GM23248 (cell line): ENCODE measurements around the gene NGDN.

Experiments
- EZH2 ChIP-seq: fragments of 200-600 bp; sonication (generic); IDR thresholded peaks from 2 replicates; pipeline ENCODE4 v1.6.1; 2018; ENCODE audit warnings: antibody characterized with exemption, mild to moderate bottlenecking; ENCODE audit not compliant: insufficient read depth, poor library complexity, severe bottlenecking
- EZH2phosphoT487 ChIP-seq: fragments of 200-600 bp; sonication (generic); IDR thresholded peaks from 2 replicates; pipeline ENCODE4 v1.6.1; 2018; ENCODE audit warnings: antibody characterized with exemption, moderate library complexity, mild to moderate bottlenecking, low read depth; ENCODE audit not compliant: insufficient read depth

- TF ChIP-seq EZH2 (no peak), EZH2phosphoT487 (no peak)
Observed at GRCh38 chr14:23483236-23483854, 13.8 kb downstream of the NGDN start.
